GM12891 (cell line): ENCODE results near the gene DCP1A.

ENCODE experiments used
- PAX5 ChIP-seq: IDR thresholded peaks from 2 replicates; pipeline ENCODE4 v1.6.1; 2011; ENCODE audit warnings: low read length, moderate library complexity, mild to moderate bottlenecking; ENCODE audit not compliant: insufficient read depth, severe bottlenecking
- POLR2A ChIP-seq: IDR thresholded peaks from 2 replicates; pipeline ENCODE4 v1.6.1; 2011; ENCODE audit warnings: low read depth, low read length, control low read depth
- POLR2AphosphoS5 ChIP-seq: IDR thresholded peaks from 2 replicates; pipeline ENCODE4 v1.6.1; 2011; ENCODE audit warnings: low read depth, low read length, control low read depth
- POU2F2 ChIP-seq: IDR thresholded peaks from 2 replicates; pipeline ENCODE4 v1.6.1; 2011; ENCODE audit warnings: low read depth, mild to moderate bottlenecking, control low read depth, low read length, moderate library complexity
- SPI1 ChIP-seq: IDR thresholded peaks from 2 replicates; pipeline ENCODE4 v1.6.1; 2011; ENCODE audit warnings: low read depth, low read length, control low read depth
- TAF1 ChIP-seq: IDR thresholded peaks from 2 replicates; pipeline ENCODE4 v1.6.1; 2011; ENCODE audit warnings: low read depth, low read length, control low read depth

GRCh38 chr3:53278667-53279066 is 68.7 kb downstream of the DCP1A start:
- TF ChIP-seq POLR2A (no peak), POLR2AphosphoS5 (no peak), TAF1 (no peak), SPI1 (no peak), PAX5 (no peak), POU2F2 (no peak)
